GM23338 (cell line): ENCODE data around the gene NUP214. TPM values are rescaled to one million over a fixed set of nuclear protein-coding genes. Genes with fewer than 3 reads are reported as not detected.

Experiments used
- ATAC-seq: fragments of 200-7000 bp; cut with Tn5 transposase; 3 replicates; pipeline ENCODE4 v1.9.1; 2020
- DNase-seq: peaks from one replicate; pipeline ENCODE4 v3.0.0-alpha.2; 2015; ENCODE audit warnings: low spot score
- H2AFZ ChIP-seq: fragments of 200-600 bp; sonication (generic); 2 replicates; pipeline ENCODE4 v1.8.0; 2016; ENCODE audit warnings: antibody characterized with exemption, mild to moderate bottlenecking, moderate library complexity
- H3F3A ChIP-seq: fragments of 200-600 bp; sonication (generic); replicated peaks from 2 replicates; pipeline ENCODE4 v1.8.0; 2017; ENCODE audit warnings: antibody characterized with exemption, mixed run types, low read depth
- H3K27ac ChIP-seq: fragments of 200-600 bp; sonication (generic); 2 replicates; pipeline ENCODE4 v1.6.1; 2016; ENCODE audit warnings: low read depth
- H3K27me3 ChIP-seq: fragments of 200-600 bp; sonication (generic); 2 replicates; pipeline ENCODE4 v1.8.0; 2016; ENCODE audit warnings: mild to moderate bottlenecking, mixed run types, moderate library complexity; ENCODE audit not compliant: insufficient read depth
- H3K36me3 ChIP-seq: fragments of 200-600 bp; sonication (generic); 2 replicates; pipeline ENCODE4 v1.8.0; 2016; ENCODE audit warnings: mild to moderate bottlenecking; ENCODE audit not compliant: insufficient read depth
- H3K4me1 ChIP-seq: fragments of 200-600 bp; sonication (generic); 2 replicates; pipeline ENCODE4 v1.8.0; 2016; ENCODE audit warnings: mild to moderate bottlenecking, moderate library complexity; ENCODE audit not compliant: insufficient read depth
- H3K4me2 ChIP-seq: fragments of 200-600 bp; sonication (generic); 2 replicates; pipeline ENCODE4 v1.7.1; 2017; ENCODE audit warnings: mixed run types
- H3K4me3 ChIP-seq: fragments of 200-600 bp; sonication (generic); 2 replicates; pipeline ENCODE4 v1.6.1; 2016; ENCODE audit warnings: mixed run types
- H3K79me2 ChIP-seq: fragments of 200-600 bp; sonication (generic); replicated peaks from 2 replicates; pipeline ENCODE4 v1.8.0; 2017; ENCODE audit warnings: mild to moderate bottlenecking; ENCODE audit not compliant: insufficient read depth
- H3K9me2 ChIP-seq: fragments of 200-600 bp; sonication (generic); 2 replicates; pipeline ENCODE4 v1.8.0; 2017; ENCODE audit not compliant: insufficient read depth
- H4K20me1 ChIP-seq: fragments of 200-600 bp; sonication (generic); replicated peaks from 2 replicates; pipeline ENCODE4 v1.8.0; 2017; ENCODE audit warnings: mild to moderate bottlenecking; ENCODE audit not compliant: insufficient read depth
- H3K27ac Mint-ChIP-seq: 2 replicates; pipeline ENCODE4 v1.8.0; 2020; ENCODE audit warnings: inconsistent platforms, mild to moderate bottlenecking, moderate library complexity, mixed read lengths
- H3K27me3 Mint-ChIP-seq: 3 replicates; pipeline ENCODE4 v1.8.0; 2022; ENCODE audit warnings: low read depth, mild to moderate bottlenecking, moderate library complexity, mixed read lengths, inconsistent platforms; ENCODE audit not compliant: insufficient read depth, poor library complexity
- H3K36me3 Mint-ChIP-seq: 3 replicates; pipeline ENCODE4 v1.8.0; 2021; ENCODE audit warnings: low read depth, mild to moderate bottlenecking, inconsistent platforms, moderate library complexity, mixed read lengths
- H3K4me1 Mint-ChIP-seq: 3 replicates; pipeline ENCODE4 v1.8.0; 2020; ENCODE audit warnings: mild to moderate bottlenecking, inconsistent platforms, mixed read lengths
- H3K4me3 Mint-ChIP-seq: 3 replicates; pipeline ENCODE4 v1.8.0; 2021; ENCODE audit warnings: moderate library complexity, mild to moderate bottlenecking, inconsistent platforms, mixed read lengths
- H3K9me3 Mint-ChIP-seq: 3 replicates; pipeline ENCODE4 v1.8.0; 2020; ENCODE audit warnings: moderate library complexity, mild to moderate bottlenecking, inconsistent platforms, mixed read lengths
- CREB1 ChIP-seq: fragments of 250-450 bp; sonication (Bioruptor Pico); IDR thresholded peaks from 2 replicates; pipeline ENCODE4 v1.5.0; 2020; ENCODE audit warnings: low read depth, mild to moderate bottlenecking, moderate library complexity
- ETS1 ChIP-seq: IDR thresholded peaks from 2 replicates; pipeline ENCODE4 v1.6.1; 2016; ENCODE audit warnings: antibody characterized with exemption
- EZH2 ChIP-seq: fragments of 200-600 bp; sonication (generic); IDR thresholded peaks from one replicate; pipeline ENCODE4 v1.8.0; 2017; ENCODE audit warnings: antibody characterized with exemption, mild to moderate bottlenecking, low read depth; ENCODE audit not compliant: unreplicated experiment
- EZH2phosphoT487 ChIP-seq: fragments of 200-600 bp; sonication (generic); IDR thresholded peaks from one replicate; pipeline ENCODE4 v1.8.1; 2018; ENCODE audit warnings: antibody characterized with exemption; ENCODE audit not compliant: unreplicated experiment
- JUNB ChIP-seq: IDR thresholded peaks from one replicate; pipeline ENCODE4 v1.6.1; 2016; ENCODE audit warnings: antibody characterized with exemption; ENCODE audit not compliant: unreplicated experiment
- POLR2AphosphoS5 ChIP-seq: IDR thresholded peaks from 2 replicates; pipeline ENCODE4 v1.6.1; 2016; ENCODE audit warnings: antibody characterized with exemption, low read depth
- REST ChIP-seq: IDR thresholded peaks from one replicate; pipeline ENCODE4 v1.6.1; 2018; ENCODE audit warnings: antibody characterized with exemption; ENCODE audit not compliant: unreplicated experiment
- STAT1 ChIP-seq: IDR thresholded peaks from one replicate; pipeline ENCODE4 v1.6.1; 2016; ENCODE audit warnings: antibody characterized with exemption; ENCODE audit not compliant: unreplicated experiment
- ZNF114 ChIP-seq: fragments of 250-450 bp; sonication (Bioruptor Pico); IDR thresholded peaks from 2 replicates; pipeline ENCODE4 v1.5.0; 2020; ENCODE audit warnings: mild to moderate bottlenecking, moderate library complexity
- ZNF331 ChIP-seq: fragments of 250-450 bp; sonication (Bioruptor Pico); IDR thresholded peaks from 2 replicates; pipeline ENCODE4 v1.5.0; 2020; ENCODE audit warnings: low read depth, mild to moderate bottlenecking, moderate library complexity
- polyA plus RNA-seq: library from polyadenylated mRNA; unstranded; fragments of >200 nt; fragmentation: Nextera tagmentation; extraction: Ambion mirVana; gene quantifications from 2 replicates; pipeline ENCODE4 v1.2.1, GENCODE V29; 2016
- total RNA-seq: library from RNA; depleted of rRNA; stranded (reverse); fragments of >200 nt; shearing (Covaris generic); gene quantifications from 2 replicates; pipeline ENCODE4 v1.2.3, GENCODE V29; 2014
- TF ChIP-seq, protein P1 (sequence below), 2 experiments: fragments of 200-600 bp in 1 of 2; sonication (generic) in 1 of 2; conservative IDR thresholded peaks; 2 replicates each; pipeline versions ENCODE4 v1.5.1 to v1.6.1; 2016 to 2017; ENCODE audit warnings: antibody characterized with exemption in 2 of 2, low read depth in 2 of 2, mild to moderate bottlenecking in 2 of 2, moderate library complexity in 1 of 2

Gene NUP214
- total and polyA plus RNA-seq, 2 experiments from 2014 or later = 36.0 to 57.0 TPM

DNA sequence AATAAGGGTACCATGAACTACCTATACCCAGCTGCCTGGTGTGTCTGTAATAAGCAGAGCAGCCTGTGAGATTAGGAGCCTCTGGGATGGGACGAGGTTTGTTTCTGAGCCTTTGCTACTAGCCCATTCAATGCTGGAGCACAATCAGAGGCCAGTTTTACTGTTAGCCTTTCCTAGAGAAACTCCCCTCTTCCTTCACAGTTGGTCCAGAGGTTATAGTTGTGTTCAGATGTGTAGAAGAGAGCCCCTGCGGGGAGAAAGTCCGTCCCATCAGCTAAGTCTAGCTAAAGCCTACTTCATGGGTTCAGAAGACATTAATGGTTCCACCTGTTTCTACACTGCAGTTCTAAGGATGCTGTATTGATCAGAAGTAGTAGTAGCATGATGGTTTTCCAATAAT lies 16.8 kb downstream of the NUP214 start (continued):
- TF ChIP-seq ETS1 = no peak

GRCh38 chr9:131144201-131144600 lies 18.8 kb downstream of the NUP214 start:
- ATAC-seq (no peak), DNase-seq (no peak)
- H3F3A ChIP-seq = no peaks in the 10 kb centered on the region
- H3K4me3 Mint-ChIP-seq = no peak overlapping the region
- no peak overlapping the region for H2AFZ ChIP-seq
- peaks cover 69% of the 10 kb centered on the region for H3K36me3 Mint-ChIP-seq
- no peaks in the 10 kb centered on the region for H3K79me2 ChIP-seq
- TF ChIP-seq POLR2AphosphoS5 (no peak), STAT1 (no peak), JUNB (no peak), ZNF114 (CRISPR knock-in tag) (no peak), ETS1 (no peak), CREB1 (CRISPR knock-in tag) (no peak)
- H3K36me3 ChIP-seq = peaks cover 70% of the 10 kb centered on the region
- no peaks in the 10 kb centered on the region for H3K4me1 Mint-ChIP-seq
- H3K9me3 Mint-ChIP-seq = no peaks in the 10 kb centered on the region
- H3K27ac ChIP-seq = no peak overlapping the region
- H3K27me3 ChIP-seq = no peaks in the 10 kb centered on the region
- H4K20me1 ChIP-seq = peaks cover 13% of the 10 kb centered on the region
- no peaks in the 10 kb centered on the region for H3K4me1 ChIP-seq
- H3K9me2 ChIP-seq = no peaks in the 10 kb centered on the region
- peaks cover 2% of the 10 kb centered on the region for H3K27me3 Mint-ChIP-seq
- H3K4me3 ChIP-seq = no peak overlapping the region
- H3K4me2 ChIP-seq = no peak overlapping the region
- no peak overlapping the region for H3K27ac Mint-ChIP-seq

GRCh38 chr9:131145245-131145644 lies 19.9 kb downstream of the NUP214 start:
- H3F3A ChIP-seq = 0 out of 2 replicates have a peak, but pooled peaks cover 4% of the 10 kb centered on the region
- TF ChIP-seq EZH2 = no peak
- no peak for TF ChIP-seq JUNB
- no peak for TF ChIP-seq EZH2phosphoT487
- no peak for TF ChIP-seq POLR2AphosphoS5
- TF ChIP-seq, protein P1, sequence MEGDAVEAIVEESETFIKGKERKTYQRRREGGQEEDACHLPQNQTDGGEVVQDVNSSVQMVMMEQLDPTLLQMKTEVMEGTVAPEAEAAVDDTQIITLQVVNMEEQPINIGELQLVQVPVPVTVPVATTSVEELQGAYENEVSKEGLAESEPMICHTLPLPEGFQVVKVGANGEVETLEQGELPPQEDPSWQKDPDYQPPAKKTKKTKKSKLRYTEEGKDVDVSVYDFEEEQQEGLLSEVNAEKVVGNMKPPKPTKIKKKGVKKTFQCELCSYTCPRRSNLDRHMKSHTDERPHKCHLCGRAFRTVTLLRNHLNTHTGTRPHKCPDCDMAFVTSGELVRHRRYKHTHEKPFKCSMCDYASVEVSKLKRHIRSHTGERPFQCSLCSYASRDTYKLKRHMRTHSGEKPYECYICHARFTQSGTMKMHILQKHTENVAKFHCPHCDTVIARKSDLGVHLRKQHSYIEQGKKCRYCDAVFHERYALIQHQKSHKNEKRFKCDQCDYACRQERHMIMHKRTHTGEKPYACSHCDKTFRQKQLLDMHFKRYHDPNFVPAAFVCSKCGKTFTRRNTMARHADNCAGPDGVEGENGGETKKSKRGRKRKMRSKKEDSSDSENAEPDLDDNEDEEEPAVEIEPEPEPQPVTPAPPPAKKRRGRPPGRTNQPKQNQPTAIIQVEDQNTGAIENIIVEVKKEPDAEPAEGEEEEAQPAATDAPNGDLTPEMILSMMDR (conservative IDR thresholded peaks at IDR 0.05; ENCODE audit: low read depth in 2 of 2) = no peak
- TF ChIP-seq ZNF331 (CRISPR knock-in tag) = no peak
- no peak for TF ChIP-seq REST
- ATAC-seq = no peak
- H4K20me1 ChIP-seq = peaks cover 7% of the 10 kb centered on the region
- H3K36me3 Mint-ChIP-seq = peaks cover 69% of the 10 kb centered on the region
- no peaks in the 10 kb centered on the region for H3K4me1 Mint-ChIP-seq
- H3K4me3 ChIP-seq = no peak overlapping the region
- H3K79me2 ChIP-seq = no peaks in the 10 kb centered on the region
- H3K27me3 ChIP-seq = no peaks in the 10 kb centered on the region
- no peak overlapping the region for H3K27ac Mint-ChIP-seq
- no peaks in the 10 kb centered on the region for H3K9me2 ChIP-seq
- H3K27ac ChIP-seq = no peak overlapping the region
- no peak overlapping the region for H3K4me2 ChIP-seq
- DNase-seq = no peak
- H3K4me1 ChIP-seq = no peaks in the 10 kb centered on the region
- peaks cover 2% of the 10 kb centered on the region for H3K27me3 Mint-ChIP-seq
- H3K36me3 ChIP-seq = peaks cover 64% of the 10 kb centered on the region
- no peak overlapping the region for H3K4me3 Mint-ChIP-seq
- H2AFZ ChIP-seq = no peak overlapping the region
- no peaks in the 10 kb centered on the region for H3K9me3 Mint-ChIP-seq
